GM21825 (cell line): ENCODE measurements around the gene R3HCC1L.

Experiments used
- ATAC-seq: cut with Tn5 transposase; IDR thresholded peaks from one replicate; pipeline ENCODE4 v1.9.1; 2021; ENCODE audit warnings: mild to moderate bottlenecking, moderate library complexity; ENCODE audit not compliant: unreplicated experiment

Gene R3HCC1L

GRCh38 chr10:98257198-98257597 is 122.7 kb downstream of the R3HCC1L start:
- ATAC-seq, result no peak

- ATAC-seq, result no peak
Measured at GRCh38 chr10:98257961-98258360, 123.5 kb downstream of the R3HCC1L start.

GRCh38 chr10:98258683-98259454 is 124.4 kb downstream of the R3HCC1L start:
- no peak for ATAC-seq

GRCh38 chr10:98259606-98260315 is 125.3 kb downstream of the R3HCC1L start:
- ATAC-seq, result no peak

GRCh38 chr10:98260350-98260749 is 125.9 kb downstream of the R3HCC1L start:
- no peak for ATAC-seq

GRCh38 chr10:98260752-98261151 is 126.3 kb downstream of the R3HCC1L start:
- ATAC-seq, result no peak

- ATAC-seq, result no peak
Measured at GRCh38 chr10:98261436-98262277, 127.2 kb downstream of the R3HCC1L start.

- ATAC-seq, result no peak
Measured at GRCh38 chr10:98262571-98262970, 128.1 kb downstream of the R3HCC1L start.

GRCh38 chr10:98263088-98263487 is 128.6 kb downstream of the R3HCC1L start:
- no peak for ATAC-seq

- no peak for ATAC-seq
Measured at GRCh38 chr10:98264378-98265065, 130.1 kb downstream of the R3HCC1L start.

GRCh38 chr10:98265403-98266378 is 131.2 kb downstream of the R3HCC1L start:
- ATAC-seq, result no peak

- no peak for ATAC-seq
Measured at GRCh38 chr10:98266647-98267046, 132.2 kb downstream of the R3HCC1L start.

- ATAC-seq, result no peak
Measured at GRCh38 chr10:98267069-98267893, 132.8 kb downstream of the R3HCC1L start.

- ATAC-seq, result no peak
Measured at GRCh38 chr10:98267894-98268693, 133.6 kb downstream of the R3HCC1L start, which contains the start of gene LOXL4. LOXL4 (minus strand) TSS chr10:98268194; CDS start chr10:98263019, 5,175 bp downstream.

GRCh38 chr10:98268694-98269431 is 134.4 kb downstream of the R3HCC1L start:
- ATAC-seq, result no peak

- ATAC-seq, result no peak
Measured at GRCh38 chr10:98269435-98269912, 135.0 kb downstream of the R3HCC1L start.
